Endothelial cell of umbilical vein (primary cell): Measurements from ENCODE around the gene ATP8A2. TPM values are rescaled to one million over a fixed set of nuclear protein-coding genes. Genes with fewer than 3 reads are reported as not detected.

ENCODE experiments used
- BruUV-seq: library from RNA; stranded (reverse); fragments of 400-500 nt; replicated peaks from 2 replicates; lab custom pipeline; 2021; lab: Mats Ljungman, UMichigan
- CTCF ChIA-PET: fragments of 300-600, 350-600 bp; sonication (Branson Sonifier 250); formaldehyde crosslinking; loops from one replicate; lab custom pipeline; 2021; ENCODE audit warnings: antibody characterized with exemption, inconsistent platforms; lab: Charles Lee
- POLR2A ChIA-PET: fragments of 300-600, 350-600 bp; sonication (Branson Sonifier 250); formaldehyde crosslinking; loops from one replicate; lab custom pipeline; 2021; ENCODE audit warnings: antibody characterized with exemption, inconsistent platforms; lab: Charles Lee
- DNase-seq: peaks from one replicate; pipeline ENCODE4 v3.0.0-alpha.2; 2011; ENCODE audit warnings: low read depth, low spot score
- FAIRE-seq: peaks from 2 replicates; lab custom pipeline; 2011; peaks lifted over from hg19 to GRCh38; lab: Jason Lieb, UNC
- H2AFZ ChIP-seq: 2 replicates; pipeline ENCODE4 v1.6.0; 2012; ENCODE audit warnings: low read depth, low read length, control low read depth, inconsistent platforms
- H3K27ac ChIP-seq: 2 replicates; pipeline ENCODE4 v1.5.1; 2011; ENCODE audit warnings: low read depth, mild to moderate bottlenecking, control low read depth, low read length, moderate library complexity; ENCODE audit not compliant: insufficient read depth
- H3K27me3 ChIP-seq, 2 experiments: 2 replicates each; pipeline versions ENCODE4 v1.6.0 to v1.6.1; 2011; ENCODE audit warnings: low read length in 2 of 2, mixed read lengths in 1 of 2; ENCODE audit not compliant: control insufficient read depth in 2 of 2, insufficient read depth in 2 of 2
- H3K36me3 ChIP-seq, 2 experiments: 2 replicates in 1 of 2; 3 replicates in 1 of 2; pipeline ENCODE4 v1.5.1; 2011; ENCODE audit warnings: low read length in 2 of 2, mild to moderate bottlenecking in 1 of 2, moderate library complexity in 1 of 2; ENCODE audit not compliant: control insufficient read depth in 2 of 2, insufficient read depth in 2 of 2; ENCODE audit errors: extremely low read depth in 1 of 2
- H3K4me1 ChIP-seq: 3 replicates; pipeline ENCODE4 v1.5.1; 2011; ENCODE audit warnings: mild to moderate bottlenecking, low read length; ENCODE audit not compliant: control insufficient read depth, insufficient read depth; ENCODE audit errors: extremely low read depth
- H3K4me2 ChIP-seq: 2 replicates; pipeline ENCODE4 v1.6.1; 2011; ENCODE audit warnings: low read length, control low read depth, mixed read lengths; ENCODE audit not compliant: insufficient read depth
- H3K4me3 ChIP-seq, 3 experiments: fragments of 200-600 bp in 1 of 3; sonication (generic), shearing (Covaris generic) in 1 of 3; replicated peaks in 1 of 3; 2 replicates each; pipeline ENCODE4 v1.5.1; 2011 to 2016; ENCODE audit warnings: control low read depth in 3 of 3, low read length in 3 of 3, mild to moderate bottlenecking in 2 of 3, inconsistent platforms in 1 of 3, low read depth in 1 of 3, moderate library complexity in 1 of 3; ENCODE audit not compliant: insufficient read depth in 1 of 3
- H3K79me2 ChIP-seq: 2 replicates; pipeline ENCODE4 v1.6.0; 2012; ENCODE audit warnings: low read length, inconsistent platforms; ENCODE audit not compliant: control insufficient read depth, insufficient read depth
- H3K9ac ChIP-seq: replicated peaks from 2 replicates; pipeline ENCODE3; 2011; ENCODE audit warnings: low read length, control low read depth; ENCODE audit not compliant: insufficient read depth; ENCODE audit errors: extremely low read depth
- H3K9me1 ChIP-seq: replicated peaks from 3 replicates; pipeline ENCODE4 v1.6.0; 2011; ENCODE audit warnings: mild to moderate bottlenecking, low read length; ENCODE audit not compliant: control insufficient read depth, insufficient read depth; ENCODE audit errors: extremely low read depth
- H3K9me3 ChIP-seq: replicated peaks from 2 replicates; pipeline ENCODE4 v1.5.1; 2012; ENCODE audit warnings: low read length, inconsistent platforms; ENCODE audit not compliant: control insufficient read depth, insufficient read depth
- H4K20me1 ChIP-seq: replicated peaks from 2 replicates; pipeline ENCODE3; 2011; ENCODE audit warnings: mild to moderate bottlenecking, low read length; ENCODE audit not compliant: control insufficient read depth, insufficient read depth; ENCODE audit errors: extremely low read depth
- EZH2 ChIP-seq: IDR thresholded peaks from 2 replicates; pipeline ENCODE4 v1.6.1; 2012; ENCODE audit warnings: borderline replicate concordance, low read depth, mild to moderate bottlenecking, moderate library complexity, low read length, inconsistent platforms; ENCODE audit not compliant: severe bottlenecking
- FOS ChIP-seq: IDR thresholded peaks from 2 replicates; pipeline ENCODE4 v1.6.1; 2011; ENCODE audit warnings: mild to moderate bottlenecking, low read length, moderate library complexity, borderline replicate concordance; ENCODE audit not compliant: insufficient read depth
- GATA2 ChIP-seq: IDR thresholded peaks from 2 replicates; pipeline ENCODE4 v1.7.0; 2011; ENCODE audit warnings: low read depth, mild to moderate bottlenecking, moderate library complexity, mixed read lengths, low read length; ENCODE audit not compliant: insufficient read length, insufficient read depth
- JUN ChIP-seq: IDR thresholded peaks from 2 replicates; pipeline ENCODE4 v1.6.1; 2011; ENCODE audit warnings: borderline replicate concordance, low read depth; ENCODE audit not compliant: insufficient read length, insufficient read depth
- MAX ChIP-seq: IDR thresholded peaks from 2 replicates; pipeline ENCODE4 v1.6.1; 2011; ENCODE audit not compliant: insufficient read depth, insufficient read length
- MYC ChIP-seq: IDR thresholded peaks from one replicate; pipeline ENCODE4 v1.6.1; 2011; ENCODE audit warnings: mild to moderate bottlenecking, low read depth, low read length
- POLR2A ChIP-seq: IDR thresholded peaks from 2 replicates; pipeline ENCODE4 v1.6.1; 2012; ENCODE audit warnings: low read depth, mild to moderate bottlenecking, control low read depth, low read length
- POLR2AphosphoS5 ChIP-seq: IDR thresholded peaks from 2 replicates; pipeline ENCODE4 v1.6.1; 2012; ENCODE audit warnings: low read depth, mild to moderate bottlenecking, control low read depth, low read length, moderate library complexity; ENCODE audit not compliant: insufficient read depth
- dilution Hi-C: fragments of 300-500 bp; cut with MboI; formaldehyde crosslinking; loops from one replicate; pipeline ENCODE4 v1.15.0; 2019; ENCODE audit warnings: low sequenced_read_pairs; ENCODE audit not compliant: extremely low pct_ligation_motif_present
- intact Hi-C: fragments of 100-400 bp; cut with micrococcal nuclease; formaldehyde crosslinking; loops from one replicate; pipeline ENCODE4 v1.10.0; 2022
- polyA plus RNA-seq, 4 experiments: library from polyadenylated mRNA; depleted of rRNA in 3 of 4; stranded (reverse) in 3 of 4; unstranded in 1 of 4; fragments of >200 nt; gene quantifications; 2 replicates each; pipeline versions ENCODE4 v1.2.1 to v1.2.3, GENCODE V29; 2011 to 2012; ENCODE audit warnings: missing spikeins in 1 of 4
- total RNA-seq: library from RNA; stranded (reverse); gene quantifications from 2 replicates; pipeline ENCODE4 v1.2.3, GENCODE V29; 2021
- TF ChIP-seq, protein P1 (sequence below), 2 donors: IDR thresholded peaks; 1 replicate in 1 of 2; 2 replicates in 1 of 2; pipeline ENCODE4 v1.5.1; 2011; ENCODE audit warnings: low read length in 2 of 2, mild to moderate bottlenecking in 2 of 2, moderate library complexity in 2 of 2, control low read depth in 1 of 2, inconsistent platforms in 1 of 2, low read depth in 1 of 2; ENCODE audit not compliant: insufficient read depth in 1 of 2; ENCODE audit errors: extremely low read depth in 1 of 2

Gene ATP8A2
- total and polyA plus RNA-seq, 2 donors (not counting 3 experiments of a cell fraction or from before 2014, with no cell fraction given): 0.11 to 0.49 TPM

GRCh38 chr13:25862156-25862555 is 490.4 kb downstream of the ATP8A2 start:
- DNase-seq (no peak), FAIRE-seq (no peak)
- H3K27me3 ChIP-seq: peaks cover 4% of the 10 kb centered on the region in 2 experiments
- H3K27ac ChIP-seq: no peak overlapping the region
- dilution Hi-C loops: no loop called here
- no peak overlapping the region for H3K4me3 ChIP-seq
- H3K9me3 ChIP-seq: no peaks in the 10 kb centered on the region
- CTCF ChIA-PET: interaction anchor here (0.6 to 1.3 kb wide), 2 partner anchors 11 to 12 kb away, joined by 3 read pairs; no protein-coding TSS in a partner anchor
- no peaks in the 10 kb centered on the region for H3K4me1 ChIP-seq
- H4K20me1 ChIP-seq: no peaks in the 10 kb centered on the region
- no peak overlapping the region for H3K4me2 ChIP-seq
- no peak overlapping the region for H2AFZ ChIP-seq
- POLR2A ChIA-PET: no interaction called here
- no peak overlapping the region for H3K9ac ChIP-seq
- BruUV-seq: no TSS peak
- H3K79me2 ChIP-seq: no peaks in the 10 kb centered on the region
- no peaks in the 10 kb centered on the region for H3K9me1 ChIP-seq
- intact Hi-C loops: no loop called here
- H3K36me3 ChIP-seq: no peaks in the 10 kb centered on the region
- TF ChIP-seq POLR2AphosphoS5 (no peak), MYC (no peak), FOS (no peak), MAX (no peak), JUN (no peak), POLR2A (no peak), GATA2 (no peak), EZH2 (no peak)
- TF ChIP-seq, protein P1, sequence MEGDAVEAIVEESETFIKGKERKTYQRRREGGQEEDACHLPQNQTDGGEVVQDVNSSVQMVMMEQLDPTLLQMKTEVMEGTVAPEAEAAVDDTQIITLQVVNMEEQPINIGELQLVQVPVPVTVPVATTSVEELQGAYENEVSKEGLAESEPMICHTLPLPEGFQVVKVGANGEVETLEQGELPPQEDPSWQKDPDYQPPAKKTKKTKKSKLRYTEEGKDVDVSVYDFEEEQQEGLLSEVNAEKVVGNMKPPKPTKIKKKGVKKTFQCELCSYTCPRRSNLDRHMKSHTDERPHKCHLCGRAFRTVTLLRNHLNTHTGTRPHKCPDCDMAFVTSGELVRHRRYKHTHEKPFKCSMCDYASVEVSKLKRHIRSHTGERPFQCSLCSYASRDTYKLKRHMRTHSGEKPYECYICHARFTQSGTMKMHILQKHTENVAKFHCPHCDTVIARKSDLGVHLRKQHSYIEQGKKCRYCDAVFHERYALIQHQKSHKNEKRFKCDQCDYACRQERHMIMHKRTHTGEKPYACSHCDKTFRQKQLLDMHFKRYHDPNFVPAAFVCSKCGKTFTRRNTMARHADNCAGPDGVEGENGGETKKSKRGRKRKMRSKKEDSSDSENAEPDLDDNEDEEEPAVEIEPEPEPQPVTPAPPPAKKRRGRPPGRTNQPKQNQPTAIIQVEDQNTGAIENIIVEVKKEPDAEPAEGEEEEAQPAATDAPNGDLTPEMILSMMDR (IDR thresholded peaks at IDR 0.05; ENCODE audit: extremely low read depth in 1 of 2, insufficient read depth in 1 of 2, low read depth in 1 of 2, low read length in 2 of 2): no peak
